GM12873 (cell line): ENCODE data around the gene TTC19.

Experiments used
- CTCF ChIP-seq: IDR thresholded peaks from 2 replicates; pipeline ENCODE4 v1.5.1; 2012; ENCODE audit warnings: low read depth, mild to moderate bottlenecking, moderate library complexity, low read length, control low read depth; ENCODE audit not compliant: insufficient read depth; ENCODE audit errors: missing control alignments

Gene TTC19

GRCh38 chr17:15967706-15968399 is 31.8 kb upstream of the TTC19 start:
- TF ChIP-seq CTCF, result no peak

- no peak for TF ChIP-seq CTCF
These were observed 30.2 kb upstream of the TTC19 start for GRCh38 chr17:15969463-15969862.

- TF ChIP-seq CTCF, result no peak
These were observed 29.1 kb upstream of the TTC19 start for GRCh38 chr17:15970500-15970899.

- no peak for TF ChIP-seq CTCF
These were observed 28.4 kb upstream of the TTC19 start for GRCh38 chr17:15971098-15971678.

GRCh38 chr17:15971882-15972281 is 27.7 kb upstream of the TTC19 start:
- TF ChIP-seq CTCF, result no peak

GRCh38 chr17:15972497-15972951 is 27.1 kb upstream of the TTC19 start:
- no peak for TF ChIP-seq CTCF

GRCh38 chr17:15973016-15973415 is 26.6 kb upstream of the TTC19 start:
- TF ChIP-seq CTCF, result no peak
